GM18498 (cell line): ENCODE measurements around the gene FNDC7.
"Not testable (repeated sequence)": the region's sequence is repeated elsewhere in the genome, so short reads cannot be mapped to it uniquely, and the experiment has no call there.

Experiments
- ATAC-seq: cut with Tn5 transposase; IDR thresholded peaks from one replicate; pipeline ENCODE4 v1.9.1; 2021; ENCODE audit warnings: mild to moderate bottlenecking, moderate library complexity; ENCODE audit not compliant: unreplicated experiment

Gene FNDC7

GRCh38 chr1:108695535-108695934 is 17.2 kb upstream of the FNDC7 start:
- no peak for ATAC-seq

GRCh38 chr1:108699375-108700332 is 13.1 kb upstream of the FNDC7 start:
- no peak for ATAC-seq

GRCh38 chr1:108701176-108701849 is 11.4 kb upstream of the FNDC7 start:
- ATAC-seq = no peak

GRCh38 chr1:108702109-108702508 is 10.6 kb upstream of the FNDC7 start:
- ATAC-seq = not testable (repeated sequence)

- ATAC-seq = no peak
Observed at GRCh38 chr1:108703939-108704338, 8.8 kb upstream of the FNDC7 start.

GRCh38 chr1:108704496-108704895 is 8.2 kb upstream of the FNDC7 start:
- no peak for ATAC-seq

GRCh38 chr1:108706643-108707042 is 6.1 kb upstream of the FNDC7 start:
- ATAC-seq = no peak

- ATAC-seq = no peak
Observed at GRCh38 chr1:108708691-108709660, 3.7 kb upstream of the FNDC7 start.

- no peak for ATAC-seq
Observed at GRCh38 chr1:108715932-108716331, 3.2 kb downstream of the FNDC7 start.

- ATAC-seq = no peak
Observed at GRCh38 chr1:108716437-108717230, 3.9 kb downstream of the FNDC7 start.

- no peak for ATAC-seq
Observed at GRCh38 chr1:108717774-108718316, 5.1 kb downstream of the FNDC7 start.

GRCh38 chr1:108718927-108719655 is 6.4 kb downstream of the FNDC7 start:
- ATAC-seq = no peak

- ATAC-seq = no peak
Observed at GRCh38 chr1:108719656-108720435, 7.1 kb downstream of the FNDC7 start.

- ATAC-seq = no peak
Observed at GRCh38 chr1:108722292-108722691, 9.6 kb downstream of the FNDC7 start.

- ATAC-seq = no peak
Observed at GRCh38 chr1:108725906-108726305, 13.2 kb downstream of the FNDC7 start.

GRCh38 chr1:108728327-108728923 is 15.7 kb downstream of the FNDC7 start:
- no peak for ATAC-seq

- ATAC-seq = no peak
Observed at GRCh38 chr1:108729481-108729880, 16.8 kb downstream of the FNDC7 start.

- no peak for ATAC-seq
Observed at GRCh38 chr1:108732398-108732797, 19.7 kb downstream of the FNDC7 start.
